GM12878 (cell line): Measurements from ENCODE around the gene TACC3. TPM values are rescaled to one million over a fixed set of nuclear protein-coding genes. Genes with fewer than 3 reads are reported as not detected.

Experiments
- ATAC-seq: fragments of 200-7000 bp; cut with Tn5 transposase; 3 replicates; pipeline ENCODE4 v1.9.1; 2020; ENCODE audit warnings: mild to moderate bottlenecking, moderate library complexity
- BruUV-seq: library from RNA; stranded (reverse); fragments of 400-500 nt; replicated peaks from 2 replicates; lab custom pipeline; 2021; lab: Mats Ljungman, UMichigan
- CTCF ChIA-PET: fragments of 300-600 bp; sonication (Branson Sonifier 250); formaldehyde crosslinking; extraction: SDS; loops from one replicate; lab custom pipeline; 2021; ENCODE audit warnings: inconsistent platforms; lab: Yijun Ruan, JAX
- POLR2A ChIA-PET: fragments of 350-600 bp; formaldehyde crosslinking; extraction: SDS; loops from one replicate; lab custom pipeline; 2021; ENCODE audit warnings: inconsistent platforms; lab: Charles Lee
- RAD21 ChIA-PET: fragments of 300-600 bp; sonication (Branson Sonifier 250); formaldehyde crosslinking; loops from one replicate; lab custom pipeline; 2023; ENCODE audit warnings: antibody characterized with exemption; ENCODE audit not compliant: unreplicated experiment; lab: Charles Lee
- SMC1A ChIA-PET: fragments of 300-600 bp; sonication (Branson Sonifier 250); formaldehyde crosslinking; loops from one replicate; lab custom pipeline; 2023; ENCODE audit not compliant: unreplicated experiment, uncharacterized antibody; lab: Charles Lee
- DNase-seq: peaks from one replicate; pipeline ENCODE4 v3.0.0-alpha.2; 2011; ENCODE audit warnings: low read depth, low spot score
- FAIRE-seq: peaks from 3 replicates; lab custom pipeline; 2011; peaks lifted over from hg19 to GRCh38; lab: Jason Lieb, UNC
- H2AFZ ChIP-seq: 2 replicates; pipeline ENCODE4 v1.6.0; 2011; ENCODE audit warnings: low read depth, low read length, control low read depth; ENCODE audit not compliant: control insufficient read depth
- H3K27ac ChIP-seq: 2 replicates; pipeline ENCODE4 v1.5.1; 2011; ENCODE audit warnings: control low read depth; ENCODE audit not compliant: control insufficient read depth, insufficient read depth
- H3K27me3 ChIP-seq, 2 experiments: replicated peaks in 1 of 2; 2 replicates each; pipeline versions ENCODE4 v1.6.0 to v1.6.1; 2011; ENCODE audit warnings: low read length in 1 of 2; ENCODE audit not compliant: control insufficient read depth in 2 of 2, insufficient read depth in 2 of 2
- H3K36me3 ChIP-seq, 2 experiments: 2 replicates each; pipeline ENCODE4 v1.5.1; 2011; ENCODE audit warnings: low read length in 1 of 2; ENCODE audit not compliant: control insufficient read depth in 2 of 2, insufficient read depth in 2 of 2
- H3K4me1 ChIP-seq: 2 replicates; pipeline ENCODE4 v1.6.1; 2011; ENCODE audit warnings: mild to moderate bottlenecking, low read length, moderate library complexity, mixed read lengths; ENCODE audit not compliant: control insufficient read depth, insufficient read depth
- H3K4me2 ChIP-seq: 2 replicates; pipeline ENCODE4 v1.6.0; 2011; ENCODE audit warnings: control low read depth; ENCODE audit not compliant: control insufficient read depth, insufficient read depth
- H3K4me3 ChIP-seq: fragments of 200-600 bp; sonication (generic); 2 replicates; pipeline ENCODE4 v1.5.1; 2016
- H3K79me2 ChIP-seq: 2 replicates; pipeline ENCODE4 v1.6.0; 2011; ENCODE audit warnings: low read length; ENCODE audit not compliant: control insufficient read depth, insufficient read depth
- H3K9ac ChIP-seq: 2 replicates; pipeline ENCODE4 v1.8.0; 2011; ENCODE audit warnings: low read length, control low read depth, mixed read lengths; ENCODE audit not compliant: control insufficient read depth, insufficient read depth
- H3K9me3 ChIP-seq: replicated peaks from 3 replicates; pipeline ENCODE4 v1.5.1; 2011; ENCODE audit warnings: mild to moderate bottlenecking, low read length; ENCODE audit not compliant: control insufficient read depth, insufficient read depth
- H4K20me1 ChIP-seq: 2 replicates; pipeline ENCODE4 v1.6.0; 2011; ENCODE audit not compliant: control insufficient read depth, insufficient read depth
- BCLAF1 ChIP-seq: fragments of 450-650 bp; IDR thresholded peaks from 2 replicates; pipeline ENCODE4 v1.6.1; 2017; ENCODE audit warnings: antibody characterized with exemption, mild to moderate bottlenecking, moderate library complexity
- CHD1 ChIP-seq: IDR thresholded peaks from 2 replicates; pipeline ENCODE4 v1.6.1; 2012; ENCODE audit warnings: low read depth, low read length, improper control_type of control experiment
- CREM ChIP-seq: IDR thresholded peaks from 2 replicates; pipeline ENCODE4 v1.6.1; 2014; ENCODE audit warnings: antibody characterized with exemption, low read depth
- NR2C2 ChIP-seq: IDR thresholded peaks from 2 replicates; pipeline ENCODE4 v1.6.1; 2011; ENCODE audit warnings: borderline replicate concordance, low read depth; ENCODE audit not compliant: control insufficient read depth, insufficient read length
- PKNOX1 ChIP-seq: fragments of 450-650 bp; IDR thresholded peaks from 2 replicates; pipeline ENCODE4 v1.6.1; 2016; ENCODE audit warnings: mild to moderate bottlenecking
- POLR2AphosphoS2 ChIP-seq: IDR thresholded peaks from 2 replicates; pipeline ENCODE4 v1.6.1; 2011; ENCODE audit warnings: low read depth, mild to moderate bottlenecking, low read length, improper control_type of control experiment, moderate library complexity
- POU2F2 ChIP-seq: IDR thresholded peaks from 3 replicates; pipeline ENCODE4 v1.6.1; 2011; ENCODE audit warnings: low read depth, mild to moderate bottlenecking, low read length, borderline replicate concordance
- SKIL ChIP-seq: fragments of 450-650 bp; IDR thresholded peaks from 2 replicates; pipeline ENCODE4 v1.6.1; 2017; ENCODE audit warnings: mild to moderate bottlenecking, low read depth, inconsistent platforms; ENCODE audit not compliant: poor library complexity, severe bottlenecking
- SMC3 ChIP-seq: IDR thresholded peaks from 2 replicates; pipeline ENCODE4 v1.6.1; 2011; ENCODE audit warnings: low read length, improper control_type of control experiment, borderline replicate concordance
- YBX1 ChIP-seq: fragments of 450-650 bp; IDR thresholded peaks from 2 replicates; pipeline ENCODE4 v1.6.1; 2016; ENCODE audit warnings: antibody characterized with exemption
- ZBTB4 ChIP-seq: fragments of 450-650 bp; formaldehyde crosslinking; IDR thresholded peaks from 2 replicates; pipeline ENCODE4 v1.4.0; 2022; ENCODE audit warnings: mild to moderate bottlenecking, moderate library complexity
- ZNF24 ChIP-seq: fragments of 450-650 bp; IDR thresholded peaks from 2 replicates; pipeline ENCODE4 v1.6.1; 2017; ENCODE audit warnings: antibody characterized with exemption, mild to moderate bottlenecking
- WGBS: methylation state at CpG from one replicate; pipeline ENCODE4 v1.1.6; 2016; ENCODE audit warnings: low lambda C conversion rate; ENCODE audit not compliant: insufficient replicate concordance, insufficient coverage; ENCODE audit errors: missing lambda C conversion rate; 5-methylcytosine and 5-hydroxymethylcytosine counted together
- in situ Hi-C: fragments of 300-500 bp; cut with MboI; formaldehyde crosslinking; loops from 9 replicates; pipeline ENCODE4 v1.14.3; 2018; ENCODE audit warnings: mixed read lengths
- intact Hi-C: fragments of 100-400 bp; cut with micrococcal nuclease; formaldehyde crosslinking; loops from one replicate; pipeline ENCODE4 v1.14.2; 2022; ENCODE audit not compliant: unreplicated experiment
- polyA plus RNA-seq, 11 experiments: library from polyadenylated mRNA; depleted of rRNA in 4 of 11; unstranded in 6 of 11; stranded (reverse) in 5 of 11; fragments of >200 nt; fragmentation: Nextera tagmentation in 4 of 11; fragmentation: Illumina TruSeq in 1 of 11; extraction: Ambion mirVana in 4 of 11; extraction: Trizol in 1 of 11; gene quantifications; 1 replicate in 1 of 11; 2 replicates in 10 of 11; pipeline versions ENCODE4 v1.2.1 to v1.2.3, GENCODE V29; 2011 to 2016; ENCODE audit warnings: inconsistent platforms in 2 of 11, missing spikeins in 2 of 11, low read depth in 1 of 11
- total RNA-seq, 4 experiments: library from RNA; depleted of rRNA in 3 of 4; stranded (reverse); fragments of >200 nt in 3 of 4; fragmentation: Illumina TruSeq in 1 of 4; extraction: Trizol in 1 of 4; gene quantifications; 2 replicates each; pipeline versions ENCODE4 v1.2.1 to v1.2.3, GENCODE V29; 2013 to 2021

TACC3 gene
- total and polyA plus RNA-seq, 10 of the 15 experiments (the other 5 are each of a cell fraction or from before 2014, with no cell fraction given), result 2.8 to 121 (median 73.3) TPM

- peak; percentile 61; the same call in 1 of the 2 replicates for TF ChIP-seq SMC3
- TF ChIP-seq YBX1, result no peak
- no peak for TF ChIP-seq PKNOX1
- TF ChIP-seq CREM, result no peak
- peak; percentile 16; the same call in 1 of the 3 replicates for TF ChIP-seq POU2F2
- no peak for TF ChIP-seq ZNF24
- TF ChIP-seq CHD1, result no peak
Measured at GRCh38 chr4:1746265-1746691, 25.0 kb downstream of the TACC3 start (continued).

- no peak for FAIRE-seq
- 58% methylated on average over 28 of the region's 33 CpGs for WGBS
- TF ChIP-seq BCLAF1 (no peak), SKIL (no peak), ZBTB4 (no peak), POLR2AphosphoS2 (no peak), NR2C2 (no peak)
Measured at GRCh38 chr4:1746919-1747602, 25.7 kb downstream of the TACC3 start.

More at GRCh38 chr4:1746919-1747602, 25.7 kb downstream of the TACC3 start:
- ChIA-PET RAD21 (interaction anchor here (0.9 to 2.2 kb wide), 3 partner anchors 62 to 153 kb away, joined by 3 to 20 read pairs (median 12); no protein-coding TSS in a partner anchor), SMC1A (interaction anchor here (1.1 to 1.8 kb wide), 2 partner anchors 68 to 152 kb away, joined by 3 to 9 read pairs; no protein-coding TSS in a partner anchor), CTCF (interaction anchor here (0.5 to 5.1 kb wide), 9 partner anchors 28 to 457 kb away, joined by 3 to 60 read pairs (median 5); no protein-coding TSS in a partner anchor), POLR2A (no interaction called here)
- Histone ChIP-seq H3K27me3 (no peaks in the 10 kb centered on the region), H3K27ac (no peak overlapping the region), H3K4me2 (no peak overlapping the region), H2AFZ (no peak overlapping the region), H4K20me1 (no peaks in the 10 kb centered on the region), H3K4me3 (no peak overlapping the region), H3K9ac (no peak overlapping the region), H3K9me3 (no peaks in the 10 kb centered on the region), H3K4me1 (no peaks in the 10 kb centered on the region), H3K79me2 (no peaks in the 10 kb centered on the region), H3K36me3 (peaks cover 5 to 14% of the 10 kb centered on the region in 2 experiments; a peak in 3 of 4 replicates)
- DNase-seq (no peak), ATAC-seq (no peak)
- intact Hi-C loops (loop anchor here (1.0 to 5.0 kb wide), 2 partner anchors 63 to 440 kb away; no protein-coding TSS in a partner anchor), in situ Hi-C loops (no loop called here)
- BruUV-seq, result no TSS peak
